B cell (primary cell): ENCODE results near the gene GIT1. TPM values are rescaled to one million over a fixed set of nuclear protein-coding genes. Genes with fewer than 3 reads are reported as not detected.

ENCODE experiments used
- ATAC-seq: fragments of 200-7000 bp; cut with Tn5 transposase; one replicate; pipeline ENCODE4 v1.10.0; 2021; ENCODE audit warnings: low read depth, mild to moderate bottlenecking, moderate number of reproducible peaks, moderate library complexity
- CTCF ChIA-PET: fragments of 350-600 bp; sonication (Branson Sonifier 250); formaldehyde crosslinking; loops from one replicate; lab custom pipeline; 2021; ENCODE audit warnings: antibody characterized with exemption, inconsistent platforms; lab: Charles Lee
- POLR2A ChIA-PET: fragments of 350-600 bp; sonication (Branson Sonifier 250); formaldehyde crosslinking; loops from one replicate; lab custom pipeline; 2021; ENCODE audit warnings: antibody characterized with exemption; lab: Charles Lee
- DNase-seq: peaks from one replicate; pipeline ENCODE4 v3.0.0; 2013
- H2AFZ ChIP-seq: 2 replicates; pipeline ENCODE4 v1.6.1; 2012; ENCODE audit warnings: mild to moderate bottlenecking, low read depth, low read length; ENCODE audit not compliant: insufficient read depth, poor library complexity, severe bottlenecking
- H3K27ac ChIP-seq, 2 donors: 1 replicate in 1 of 2; 2 replicates in 1 of 2; pipeline ENCODE4 v1.5.1; 2012 to 2013; ENCODE audit warnings: low read length in 2 of 2, mild to moderate bottlenecking in 2 of 2, moderate library complexity in 1 of 2
- H3K27me3 ChIP-seq, 4 experiments: fragments of 200-600 bp in 1 of 4; sonication (generic) in 1 of 4; replicated peaks in 1 of 4; 1 replicate in 2 of 4; 2 replicates in 2 of 4; pipeline versions ENCODE4 v1.6.1 to v1.7.0; 2013 to 2016; ENCODE audit warnings: low read length in 3 of 4, mild to moderate bottlenecking in 2 of 4, mixed read lengths in 1 of 4, moderate library complexity in 1 of 4; ENCODE audit not compliant: insufficient read depth in 4 of 4, control insufficient read depth in 3 of 4; ENCODE audit errors: control extremely low read depth in 1 of 4
- H3K36me3 ChIP-seq, 2 experiments: replicated peaks in 1 of 2; 1 replicate in 1 of 2; 2 replicates in 1 of 2; pipeline versions ENCODE4 v1.6.1 to v1.7.1; 2013; ENCODE audit warnings: low read length in 1 of 2; ENCODE audit not compliant: insufficient read depth in 2 of 2, control insufficient read depth in 1 of 2; ENCODE audit errors: control extremely low read depth in 1 of 2, extremely low read depth in 1 of 2
- H3K4me1 ChIP-seq, 2 donors: fragments of 200-600 bp in 1 of 2; sonication (generic) in 1 of 2; 1 replicate in 1 of 2; 2 replicates in 1 of 2; pipeline versions ENCODE4 v1.5.1 to v1.6.1; 2013 to 2017; ENCODE audit warnings: low read length in 2 of 2; ENCODE audit not compliant: control insufficient read depth in 2 of 2, insufficient read depth in 2 of 2
- H3K4me2 ChIP-seq: replicated peaks from 2 replicates; pipeline ENCODE3; 2012; ENCODE audit warnings: mild to moderate bottlenecking, low read depth, low read length; ENCODE audit not compliant: poor library complexity, severe bottlenecking
- H3K4me3 ChIP-seq, 5 experiments: fragments of 200-600 bp in 1 of 5; sonication (generic) in 1 of 5; 1 replicate in 3 of 5; 2 replicates in 2 of 5; pipeline versions ENCODE4 v1.5.1 to v1.7.0; 2011 to 2016; ENCODE audit warnings: low read length in 4 of 5, mild to moderate bottlenecking in 4 of 5, low read depth in 2 of 5, control low read depth in 1 of 5, moderate library complexity in 1 of 5; ENCODE audit not compliant: insufficient read depth in 1 of 5; ENCODE audit errors: control extremely low read depth in 1 of 5, extremely low read depth in 1 of 5
- H3K79me2 ChIP-seq: fragments of 200-600 bp; sonication (generic); one replicate; pipeline ENCODE4 v1.6.0; 2016; ENCODE audit warnings: low read length; ENCODE audit not compliant: control insufficient read depth, insufficient read depth
- H3K9ac ChIP-seq: fragments of 200-600 bp; sonication (generic); 2 replicates; pipeline ENCODE4 v1.6.1; 2017; ENCODE audit warnings: mild to moderate bottlenecking, low read length, moderate library complexity
- H3K9me3 ChIP-seq, 3 donors: one replicate each; pipeline versions ENCODE4 v1.6.1 to v1.7.1; 2013; ENCODE audit warnings: low read length in 2 of 3; ENCODE audit not compliant: control insufficient read depth in 2 of 3, insufficient read depth in 1 of 3; ENCODE audit errors: control extremely low read depth in 1 of 3
- H4K20me1 ChIP-seq: 2 replicates; pipeline ENCODE4 v1.6.0; 2012; ENCODE audit warnings: mild to moderate bottlenecking, low read length; ENCODE audit not compliant: insufficient read depth, control insufficient read depth, poor library complexity, severe bottlenecking
- H3K27ac Mint-ChIP-seq: one replicate; pipeline ENCODE4 v1.8.0; 2021; ENCODE audit warnings: mixed read lengths
- H3K27me3 Mint-ChIP-seq: one replicate; pipeline ENCODE4 v1.8.0; 2021; ENCODE audit warnings: mixed read lengths
- H3K4me1 Mint-ChIP-seq: one replicate; pipeline ENCODE4 v1.8.0; 2021; ENCODE audit warnings: mixed read lengths
- H3K4me3 Mint-ChIP-seq: one replicate; pipeline ENCODE4 v1.8.0; 2021; ENCODE audit warnings: mixed read lengths
- H3K9me3 Mint-ChIP-seq: one replicate; pipeline ENCODE4 v1.8.0; 2022; ENCODE audit warnings: mixed read lengths; ENCODE audit not compliant: insufficient read depth
- CTCF ChIP-seq: fragments of 200-600 bp; IDR thresholded peaks from one replicate; pipeline ENCODE4 v1.8.0; 2022; ENCODE audit warnings: antibody characterized with exemption, mild to moderate bottlenecking
- EZH2 ChIP-seq: IDR thresholded peaks from 2 replicates; pipeline ENCODE4 v1.6.1; 2012; ENCODE audit warnings: borderline replicate concordance, low read depth, mild to moderate bottlenecking, moderate library complexity, low read length; ENCODE audit not compliant: insufficient read depth, poor library complexity, severe bottlenecking
- WGBS: methylation state at CpG from one replicate; pipeline ENCODE4 v1.1.5; 2013; ENCODE audit warnings: missing lambda C conversion rate; ENCODE audit not compliant: insufficient coverage; 5-methylcytosine and 5-hydroxymethylcytosine counted together
- intact Hi-C: fragments of 100-400 bp; cut with micrococcal nuclease; formaldehyde crosslinking; loops from one replicate; pipeline ENCODE4 v1.10.0; 2022
- polyA plus RNA-seq: library from polyadenylated mRNA; depleted of rRNA; stranded (reverse); fragments of >200 nt; gene quantifications from 2 replicates; pipeline ENCODE4 v1.2.3, GENCODE V29; 2012
- total RNA-seq, 2 donors: library from RNA; stranded (reverse); fragments of 120-200 nt in 1 of 2; gene quantifications; 1 replicate in 1 of 2; 2 replicates in 1 of 2; pipeline versions ENCODE4 v1.2.3 to v1.2.4, GENCODE V29; 2013 to 2022

GIT1 gene
- total and polyA plus RNA-seq, 2 donors (not counting 1 experiment from before 2014, with no cell fraction given), result 49.3 to 61.9 TPM

- no peak for ATAC-seq
- H4K20me1 ChIP-seq, result peaks cover 44% of the 10 kb centered on the region
- peak overlapping the region; percentile 41 for H3K27ac Mint-ChIP-seq
- peak overlapping the region; percentile 37 for H3K4me2 ChIP-seq
- peaks cover 21% of the 10 kb centered on the region for H3K79me2 ChIP-seq
- CTCF ChIA-PET, result interaction anchor here (0.6 to 24.3 kb wide), 5 partner anchors 15 to 235 kb away, joined by 3 to 336 read pairs (median 39); partner anchors contain the start of gene ANKRD13B
- H3K9ac ChIP-seq, result no peak overlapping the region
- no peak overlapping the region for H2AFZ ChIP-seq
- peaks cover 18% of the 10 kb centered on the region for H3K4me1 Mint-ChIP-seq
- peaks cover 9 to 20% of the 10 kb centered on the region in 2 donors for H3K4me1 ChIP-seq
- DNase-seq, result peak; percentile 50
- no peaks in the 10 kb centered on the region for H3K27me3 ChIP-seq
- no peak overlapping the region for H3K4me3 ChIP-seq
- peaks cover 0 to 59% of the 10 kb centered on the region in 2 experiments for H3K36me3 ChIP-seq
- H3K9me3 Mint-ChIP-seq, result no peaks in the 10 kb centered on the region
- no peaks in the 10 kb centered on the region for H3K9me3 ChIP-seq
- H3K27me3 Mint-ChIP-seq, result no peaks in the 10 kb centered on the region
- POLR2A ChIA-PET, result no interaction called here
- H3K27ac ChIP-seq, result no peak overlapping the region
- no peak overlapping the region for H3K4me3 Mint-ChIP-seq
- no peak for TF ChIP-seq EZH2
- TF ChIP-seq CTCF, result no peak
- intact Hi-C loops, result no loop called here
- WGBS, result 89% methylated on average over 14 of the region's 17 CpGs
Observed at GRCh38 chr17:29574732-29575510, 14.5 kb downstream of the GIT1 start.
